Measurements from ENCODE around the gene EIF5. TPM values are rescaled to one million over a fixed set of nuclear protein-coding genes. Genes with fewer than 3 reads are reported as not detected.

Gene EIF5
- total RNA-seq, 3 donors from 2014 or later (not counting 1 experiment from before 2014, with no cell fraction given), result 498 to 670 (median 594) TPM

DNA sequence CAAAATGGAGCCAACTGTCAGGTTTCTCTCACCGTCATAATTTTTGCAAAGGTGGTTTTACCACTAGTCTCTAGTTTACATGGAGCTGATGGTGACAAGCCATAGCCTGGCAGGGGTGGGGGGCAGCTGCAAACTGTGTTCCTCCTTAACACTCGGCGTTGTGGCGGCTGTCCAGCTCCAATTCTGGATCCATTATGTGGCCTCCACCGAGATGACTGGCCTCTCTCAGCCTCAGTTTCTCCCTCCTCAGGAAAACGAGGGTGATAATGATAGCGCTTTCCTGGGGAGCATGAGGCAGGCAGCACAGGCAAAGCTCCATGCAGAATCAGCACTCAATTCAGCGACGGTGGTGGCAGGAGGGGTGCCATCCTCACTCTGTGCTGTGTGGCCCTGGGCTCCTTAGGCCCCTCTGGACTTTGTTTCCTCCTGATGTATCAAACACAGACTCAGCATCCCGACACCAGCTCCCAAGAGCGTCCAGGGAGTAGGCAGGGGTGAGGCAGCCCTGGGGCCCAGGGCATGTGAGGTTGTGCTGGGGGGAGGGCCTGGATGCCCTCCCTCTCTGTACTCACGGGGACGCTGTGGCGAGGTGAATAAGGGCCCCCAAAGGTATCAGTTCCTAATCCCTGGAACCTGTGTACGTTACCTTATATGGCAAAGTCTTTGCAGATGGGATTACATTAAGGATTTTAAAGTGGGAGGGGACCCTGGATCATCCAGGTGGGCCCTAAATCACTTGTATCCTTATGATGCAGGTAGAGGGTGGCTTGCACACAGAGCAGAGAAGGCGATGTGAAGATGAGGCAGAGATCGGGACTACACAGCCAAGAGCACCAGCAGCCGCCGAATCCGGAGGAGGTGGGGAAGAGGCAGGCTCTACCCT, 46.8 kb upstream of the EIF5 start:
- no peaks in the 10 kb centered on the region for H3K36me3 Mint-ChIP-seq
- Histone ChIP-seq H3K4me3 (ENCODE audit: low read length) (no peak overlapping the region), H3K9me3 (ENCODE audit: control insufficient read depth, insufficient read depth, low read length) (no peaks in the 10 kb centered on the region), H3K27me3 (ENCODE audit: control insufficient read depth, insufficient read depth, low read length) (no peaks in the 10 kb centered on the region), H3K36me3 (ENCODE audit: control insufficient read depth, insufficient read depth, low read length) (no peaks in the 10 kb centered on the region), H3K27ac (ENCODE audit: low read length) (no peak overlapping the region), H3K4me1 (ENCODE audit: control insufficient read depth, insufficient read depth, low read length) (no peaks in the 10 kb centered on the region)
- H3K4me3 Mint-ChIP-seq, result no peak overlapping the region
- TF ChIP-seq, protein P1, sequence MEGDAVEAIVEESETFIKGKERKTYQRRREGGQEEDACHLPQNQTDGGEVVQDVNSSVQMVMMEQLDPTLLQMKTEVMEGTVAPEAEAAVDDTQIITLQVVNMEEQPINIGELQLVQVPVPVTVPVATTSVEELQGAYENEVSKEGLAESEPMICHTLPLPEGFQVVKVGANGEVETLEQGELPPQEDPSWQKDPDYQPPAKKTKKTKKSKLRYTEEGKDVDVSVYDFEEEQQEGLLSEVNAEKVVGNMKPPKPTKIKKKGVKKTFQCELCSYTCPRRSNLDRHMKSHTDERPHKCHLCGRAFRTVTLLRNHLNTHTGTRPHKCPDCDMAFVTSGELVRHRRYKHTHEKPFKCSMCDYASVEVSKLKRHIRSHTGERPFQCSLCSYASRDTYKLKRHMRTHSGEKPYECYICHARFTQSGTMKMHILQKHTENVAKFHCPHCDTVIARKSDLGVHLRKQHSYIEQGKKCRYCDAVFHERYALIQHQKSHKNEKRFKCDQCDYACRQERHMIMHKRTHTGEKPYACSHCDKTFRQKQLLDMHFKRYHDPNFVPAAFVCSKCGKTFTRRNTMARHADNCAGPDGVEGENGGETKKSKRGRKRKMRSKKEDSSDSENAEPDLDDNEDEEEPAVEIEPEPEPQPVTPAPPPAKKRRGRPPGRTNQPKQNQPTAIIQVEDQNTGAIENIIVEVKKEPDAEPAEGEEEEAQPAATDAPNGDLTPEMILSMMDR (IDR thresholded peaks at IDR 0.05), result no peak
- ATAC-seq (no peak), DNase-seq (no peak)
- intact Hi-C loops (cut with micrococcal nuclease), result no loop called here
- 87% methylated on average over 20 of the region's 20 CpGs for WGBS (ENCODE audit: insufficient coverage)
- no peak overlapping the region for H3K27ac Mint-ChIP-seq
- H3K9me3 Mint-ChIP-seq, result no peaks in the 10 kb centered on the region
- peaks cover under 1% of the 10 kb centered on the region in 2 donors for H3K4me1 Mint-ChIP-seq
- H3K27me3 Mint-ChIP-seq (ENCODE audit: low read depth in 2 of 2), result peaks cover 20 to 39% of the 10 kb centered on the region in 2 donors

DNA sequence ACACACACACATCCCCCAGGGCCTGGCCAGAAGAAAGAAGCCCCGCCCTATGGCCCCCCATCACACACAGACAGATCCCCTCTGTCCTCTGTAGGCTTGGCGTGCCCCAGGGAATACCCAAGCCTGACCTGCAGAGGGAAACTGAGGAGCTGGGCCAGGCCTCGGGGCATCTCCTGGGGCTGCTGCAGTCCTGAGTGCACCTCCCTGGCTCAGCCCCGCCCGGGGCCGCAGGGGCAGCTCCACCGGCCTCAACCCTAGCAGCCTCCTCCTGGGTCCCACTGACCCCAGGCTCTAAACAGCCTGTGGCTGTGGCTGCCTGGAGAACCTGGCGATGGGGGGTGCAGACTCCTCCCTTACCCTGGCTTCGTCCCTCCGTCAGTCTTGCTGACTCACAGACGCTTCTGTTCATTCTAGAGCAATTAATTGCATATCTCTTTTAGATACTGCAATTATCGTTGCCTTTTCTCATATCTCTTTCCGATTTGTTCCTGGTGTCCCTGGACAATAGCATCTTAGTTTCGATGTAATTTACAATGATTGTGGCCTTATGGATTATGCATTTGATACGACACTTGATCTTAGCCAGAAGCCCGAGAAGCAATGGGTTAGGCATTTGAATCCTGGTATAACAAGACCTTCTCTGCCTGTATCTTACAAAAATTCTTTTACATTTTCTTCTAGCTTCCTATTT, 45.8 kb upstream of the EIF5 start:
- H3K4me3 ChIP-seq (ENCODE audit: low read length), result no peak overlapping the region
- H3K36me3 ChIP-seq (ENCODE audit: control insufficient read depth, insufficient read depth, low read length), result no peaks in the 10 kb centered on the region
- ATAC-seq, result no peak
- Mint-ChIP-seq H3K27ac (no peak overlapping the region), H3K9me3 (no peaks in the 10 kb centered on the region), H3K36me3 (no peaks in the 10 kb centered on the region), H3K4me1 (peaks cover 7 to 8% of the 10 kb centered on the region in 2 donors), H3K27me3 (ENCODE audit: low read depth in 2 of 2) (peaks cover 18 to 42% of the 10 kb centered on the region in 2 donors), H3K4me3 (no peak overlapping the region)
- no peaks in the 10 kb centered on the region for H3K9me3 ChIP-seq (ENCODE audit: control insufficient read depth, insufficient read depth, low read length)
- intact Hi-C loops (cut with micrococcal nuclease), result no loop called here
- no peaks in the 10 kb centered on the region for H3K27me3 ChIP-seq (ENCODE audit: control insufficient read depth, insufficient read depth, low read length)
- H3K27ac ChIP-seq (ENCODE audit: low read length), result no peak overlapping the region
- no peaks in the 10 kb centered on the region for H3K4me1 ChIP-seq (ENCODE audit: control insufficient read depth, insufficient read depth, low read length)
- TF ChIP-seq, protein P1 (IDR thresholded peaks at IDR 0.05), result no peak
- no peak for DNase-seq
- WGBS (ENCODE audit: insufficient coverage), result 85% methylated on average over 15 of the region's 16 CpGs

DNA sequence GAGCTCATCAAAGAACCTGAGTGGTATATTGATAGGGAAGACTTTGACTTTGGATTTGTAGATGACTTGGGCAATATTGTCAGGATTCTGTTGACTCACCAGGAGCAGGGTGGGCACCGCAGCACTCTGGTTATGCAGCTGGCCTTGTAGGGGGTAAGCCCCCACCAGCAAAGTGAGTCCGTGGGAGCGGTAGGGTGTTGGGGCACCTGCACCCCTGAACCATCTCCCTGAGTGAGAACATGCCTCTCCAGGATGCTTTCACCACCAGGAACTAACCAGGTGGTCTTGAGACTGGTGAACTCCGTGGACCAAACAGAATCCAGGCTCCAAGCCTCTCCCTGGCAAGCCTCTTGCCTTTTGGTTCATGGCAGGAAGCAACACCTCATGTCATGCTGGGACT, 44.0 kb upstream of the EIF5 start:
- Histone ChIP-seq H3K27me3 (ENCODE audit: control insufficient read depth, insufficient read depth, low read length) (no peaks in the 10 kb centered on the region), H3K4me3 (ENCODE audit: low read length) (no peak overlapping the region), H3K27ac (ENCODE audit: low read length) (no peak overlapping the region), H3K9me3 (ENCODE audit: control insufficient read depth, insufficient read depth, low read length) (no peaks in the 10 kb centered on the region), H3K36me3 (ENCODE audit: control insufficient read depth, insufficient read depth, low read length) (no peaks in the 10 kb centered on the region), H3K4me1 (ENCODE audit: control insufficient read depth, insufficient read depth, low read length) (no peaks in the 10 kb centered on the region)
- ATAC-seq, result no peak
- intact Hi-C loops (cut with micrococcal nuclease), result loop anchor here (10.0 kb wide), 1 partner anchor 215 kb away; no protein-coding TSS in a partner anchor
- TF ChIP-seq, protein P1 (IDR thresholded peaks at IDR 0.05), result no peak
- no peak for DNase-seq
- WGBS (ENCODE audit: insufficient coverage), result 86% methylated on average over 4 of the region's 4 CpGs
- Mint-ChIP-seq H3K9me3 (no peaks in the 10 kb centered on the region), H3K27me3 (ENCODE audit: low read depth in 2 of 2) (peaks cover 14 to 38% of the 10 kb centered on the region in 2 donors), H3K27ac (no peak overlapping the region), H3K36me3 (no peaks in the 10 kb centered on the region), H3K4me1 (peaks cover 7 to 8% of the 10 kb centered on the region in 2 donors), H3K4me3 (no peak overlapping the region)
